LNCaP clone FGC (cell line): ENCODE data around the gene ADK.

Source experiments
- DNase-seq: peaks from one replicate; pipeline ENCODE4 v3.0.0-alpha.2; 2011; ENCODE audit warnings: low read depth
- H3K4me3 ChIP-seq: 2 replicates; pipeline ENCODE4 v1.5.1; 2011; ENCODE audit warnings: mild to moderate bottlenecking, low read depth, low read length, control low read depth
- TF ChIP-seq, protein P1 (sequence below): IDR thresholded peaks from 2 replicates; pipeline ENCODE4 v1.5.1; 2012; ENCODE audit warnings: mild to moderate bottlenecking; ENCODE audit not compliant: control insufficient read depth, insufficient read depth; ENCODE audit errors: extremely low read depth

Gene ADK

GRCh38 chr10:74153676-74154075 lies 2.7 kb downstream of the ADK start:
- TF ChIP-seq, protein P1, sequence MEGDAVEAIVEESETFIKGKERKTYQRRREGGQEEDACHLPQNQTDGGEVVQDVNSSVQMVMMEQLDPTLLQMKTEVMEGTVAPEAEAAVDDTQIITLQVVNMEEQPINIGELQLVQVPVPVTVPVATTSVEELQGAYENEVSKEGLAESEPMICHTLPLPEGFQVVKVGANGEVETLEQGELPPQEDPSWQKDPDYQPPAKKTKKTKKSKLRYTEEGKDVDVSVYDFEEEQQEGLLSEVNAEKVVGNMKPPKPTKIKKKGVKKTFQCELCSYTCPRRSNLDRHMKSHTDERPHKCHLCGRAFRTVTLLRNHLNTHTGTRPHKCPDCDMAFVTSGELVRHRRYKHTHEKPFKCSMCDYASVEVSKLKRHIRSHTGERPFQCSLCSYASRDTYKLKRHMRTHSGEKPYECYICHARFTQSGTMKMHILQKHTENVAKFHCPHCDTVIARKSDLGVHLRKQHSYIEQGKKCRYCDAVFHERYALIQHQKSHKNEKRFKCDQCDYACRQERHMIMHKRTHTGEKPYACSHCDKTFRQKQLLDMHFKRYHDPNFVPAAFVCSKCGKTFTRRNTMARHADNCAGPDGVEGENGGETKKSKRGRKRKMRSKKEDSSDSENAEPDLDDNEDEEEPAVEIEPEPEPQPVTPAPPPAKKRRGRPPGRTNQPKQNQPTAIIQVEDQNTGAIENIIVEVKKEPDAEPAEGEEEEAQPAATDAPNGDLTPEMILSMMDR = no peak
- DNase-seq = no peak
- H3K4me3 ChIP-seq = no peak overlapping the region

DNA sequence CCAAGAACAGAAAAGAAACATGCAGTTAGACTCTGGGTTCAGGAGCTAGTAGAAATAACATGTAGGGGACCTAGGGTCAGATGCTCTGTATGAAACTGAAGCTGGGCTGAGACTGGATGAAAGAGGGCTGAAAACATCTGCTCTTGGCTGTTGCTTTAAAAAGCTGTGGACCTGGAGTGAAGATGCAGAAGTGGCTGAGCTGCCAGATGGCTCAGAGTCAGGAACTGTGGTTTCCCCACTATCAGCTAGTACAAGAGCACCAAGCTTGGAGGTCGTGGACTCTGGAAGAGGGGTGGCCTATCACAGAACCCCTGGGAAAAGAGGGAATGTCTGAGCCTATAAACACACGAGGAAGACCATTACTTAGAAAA lies 5.9 kb downstream of the ADK start:
- no peak for DNase-seq
- H3K4me3 ChIP-seq = no peak overlapping the region
- TF ChIP-seq, protein P1 = no peak

DNA sequence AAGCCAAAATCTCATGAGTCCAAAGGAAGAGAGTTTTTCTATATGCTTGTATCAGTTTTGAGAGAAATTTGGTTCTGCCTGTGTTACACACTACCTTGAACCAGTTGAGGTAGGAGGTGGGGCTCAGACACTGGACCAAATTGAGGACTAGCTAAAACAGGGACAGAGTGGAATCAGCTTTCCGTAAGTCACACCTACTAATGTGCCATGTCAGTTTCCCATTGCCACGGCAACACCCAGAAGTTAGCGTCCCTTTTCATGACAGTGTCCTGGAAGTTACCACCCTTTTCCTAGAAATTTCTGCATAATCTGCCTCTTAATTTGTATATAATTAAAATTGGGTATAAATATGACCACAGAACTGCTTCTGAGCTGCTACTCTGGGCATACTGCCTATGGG lies 9.0 kb downstream of the ADK start:
- H3K4me3 ChIP-seq = no peak overlapping the region
- TF ChIP-seq, protein P1 = no peak
- DNase-seq = no peak

DNA sequence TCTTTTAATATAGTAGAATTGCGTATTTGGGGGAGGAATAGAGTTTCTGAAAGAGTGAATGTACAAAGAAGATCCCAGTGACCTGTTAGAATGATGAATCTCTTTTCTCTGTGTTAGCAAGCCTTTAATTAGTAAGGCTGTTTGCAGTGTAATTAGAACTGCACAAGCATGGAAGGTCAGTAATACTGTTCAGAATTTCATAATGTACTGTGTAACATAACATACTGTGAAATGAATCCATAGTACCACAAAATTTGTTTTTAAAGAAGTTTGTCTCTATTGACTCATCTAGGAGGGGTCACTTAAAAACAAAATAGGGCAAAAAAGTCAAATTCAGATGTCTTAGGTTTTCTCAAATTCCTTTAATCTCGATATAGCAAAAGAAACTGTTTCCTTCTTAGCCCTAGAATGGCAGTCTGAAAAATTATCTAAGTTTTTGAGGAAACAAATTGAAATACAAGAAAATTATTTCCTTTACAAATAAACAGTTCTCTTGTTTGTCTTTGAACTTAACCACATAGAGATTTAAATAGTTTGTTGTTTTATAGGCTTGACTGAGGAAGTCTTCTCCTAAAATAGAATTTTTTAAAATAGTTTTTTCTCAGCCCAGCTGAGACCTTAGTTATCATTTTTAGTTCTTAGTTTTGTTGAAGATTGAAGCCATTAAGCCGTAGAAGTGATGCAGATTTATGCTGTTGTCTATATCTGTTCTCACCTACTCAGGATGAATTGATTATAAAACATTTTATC lies 12.5 kb downstream of the ADK start:
- DNase-seq = no peak
- TF ChIP-seq, protein P1 = no peak
- no peak overlapping the region for H3K4me3 ChIP-seq

DNA sequence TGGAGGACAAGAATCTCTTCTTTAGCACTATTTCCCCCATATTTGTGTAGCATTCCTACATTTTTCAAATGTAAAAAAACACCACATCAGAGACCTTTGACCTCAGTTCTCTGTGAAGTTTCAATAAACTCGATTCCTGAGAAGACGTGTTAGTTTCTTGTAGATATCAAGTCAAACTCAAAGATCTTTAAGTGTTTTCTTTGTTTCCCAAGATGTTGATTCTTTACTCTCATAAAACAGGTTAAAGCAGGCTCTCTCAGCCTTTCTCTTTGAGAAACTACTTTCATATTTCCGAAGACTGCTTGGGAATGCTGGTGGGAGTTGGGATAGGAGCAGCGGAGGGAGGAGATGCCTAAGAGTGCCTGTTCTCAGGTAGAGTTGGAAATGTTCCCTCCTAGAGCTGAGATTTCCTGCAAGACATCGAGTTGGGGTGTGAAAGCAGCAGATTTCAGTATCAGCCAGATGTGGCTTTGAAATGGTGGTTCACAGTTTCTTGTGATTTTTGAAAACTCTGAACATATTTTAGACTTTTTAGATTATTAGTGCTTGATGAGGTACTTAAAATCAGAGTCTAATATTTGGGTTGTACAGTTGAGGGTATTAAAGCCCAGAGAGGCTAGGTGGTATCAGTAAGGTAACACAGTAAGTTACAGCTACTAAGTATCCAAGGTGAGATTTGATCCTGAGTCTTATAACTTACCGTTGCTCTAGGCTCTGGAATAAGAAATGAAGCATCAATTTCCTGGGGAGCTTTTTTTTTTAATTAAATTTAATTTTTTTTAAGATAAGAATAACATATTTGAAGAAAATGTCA lies 13.9 kb downstream of the ADK start:
- TF ChIP-seq, protein P1 = no peak
- H3K4me3 ChIP-seq = no peak overlapping the region
- no peak for DNase-seq

DNA sequence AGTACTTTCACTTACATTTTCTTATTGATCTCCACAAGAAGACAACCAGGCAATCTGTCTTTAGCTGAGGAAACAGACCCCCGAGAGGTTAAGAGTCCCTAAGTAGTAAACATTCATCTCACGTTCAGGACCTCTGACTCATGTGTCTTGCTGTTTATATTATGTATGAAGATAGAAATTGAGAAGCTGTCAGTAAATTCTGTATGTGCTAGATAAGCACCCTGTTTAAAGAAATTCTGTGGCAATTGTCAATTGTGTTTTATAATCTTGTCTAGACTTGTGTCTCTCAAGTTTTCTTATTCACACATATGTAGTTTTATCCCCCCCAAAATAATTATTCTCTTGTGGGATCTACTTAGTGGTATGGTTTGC lies 14.5 kb downstream of the ADK start:
- DNase-seq = no peak
- H3K4me3 ChIP-seq = no peak overlapping the region
- TF ChIP-seq, protein P1 = no peak

DNA sequence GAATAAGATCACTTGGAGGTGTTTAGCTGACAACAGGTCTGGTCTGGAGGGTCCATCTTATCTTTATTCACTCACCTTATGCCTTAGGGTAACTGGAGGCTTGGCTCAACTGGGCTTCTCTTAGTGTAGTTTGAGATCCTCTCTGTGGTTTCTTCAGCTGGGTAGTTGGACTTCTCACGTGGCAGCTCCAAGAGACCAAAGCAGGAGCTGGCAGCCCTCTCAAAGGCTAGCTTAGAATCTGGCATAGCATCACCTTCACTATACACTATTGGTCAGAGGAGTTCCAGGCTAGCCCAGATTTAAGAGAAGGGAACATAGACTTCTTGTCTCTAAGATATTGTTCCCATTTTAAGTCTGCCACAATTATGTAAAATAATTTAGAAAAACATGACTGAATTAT lies 16.4 kb downstream of the ADK start:
- no peak for DNase-seq
- TF ChIP-seq, protein P1 = no peak
- H3K4me3 ChIP-seq = no peak overlapping the region
